Thyroid gland (tissue), 4 donors: ENCODE measurements around the gene CCDC188.

Source experiments
- POLR2A ChIP-seq, 2 donors: fragments of 450-650 bp; IDR thresholded peaks; one replicate each; pipeline ENCODE4 v1.6.1; 2017; ENCODE audit warnings: antibody characterized with exemption in 2 of 2, mild to moderate bottlenecking in 2 of 2, moderate library complexity in 1 of 2
- TF ChIP-seq, protein P1 (sequence below), 6 experiments: fragments of 200-600 bp in 3 of 6; fragments of 450-650 bp in 3 of 6; sonication (generic) in 3 of 6; IDR thresholded peaks; one replicate each; pipeline ENCODE4 v1.5.1; 2016 to 2019; ENCODE audit warnings: antibody characterized with exemption in 6 of 6, mild to moderate bottlenecking in 2 of 6, inconsistent platforms in 1 of 6, moderate library complexity in 1 of 6

DNA sequence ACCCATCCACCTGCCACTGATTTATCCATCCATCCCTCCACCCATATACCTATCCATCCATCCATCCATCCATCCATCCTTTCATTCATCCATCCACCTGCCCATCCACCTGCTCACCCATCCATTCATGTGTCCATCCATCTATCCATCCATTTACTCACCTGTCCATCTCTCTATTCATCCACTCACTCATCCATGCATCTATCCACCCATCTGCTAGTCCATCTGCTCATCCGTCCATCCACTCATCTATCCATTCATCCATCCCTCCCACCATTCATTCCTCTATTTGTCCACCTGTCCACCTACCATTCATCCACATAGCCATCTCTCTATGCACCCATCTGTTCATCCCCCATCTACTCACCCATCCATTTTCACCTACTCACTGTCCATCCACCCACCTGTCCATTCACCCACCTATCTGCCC lies 48.6 kb upstream of the CCDC188 start:
- TF ChIP-seq, protein P1, sequence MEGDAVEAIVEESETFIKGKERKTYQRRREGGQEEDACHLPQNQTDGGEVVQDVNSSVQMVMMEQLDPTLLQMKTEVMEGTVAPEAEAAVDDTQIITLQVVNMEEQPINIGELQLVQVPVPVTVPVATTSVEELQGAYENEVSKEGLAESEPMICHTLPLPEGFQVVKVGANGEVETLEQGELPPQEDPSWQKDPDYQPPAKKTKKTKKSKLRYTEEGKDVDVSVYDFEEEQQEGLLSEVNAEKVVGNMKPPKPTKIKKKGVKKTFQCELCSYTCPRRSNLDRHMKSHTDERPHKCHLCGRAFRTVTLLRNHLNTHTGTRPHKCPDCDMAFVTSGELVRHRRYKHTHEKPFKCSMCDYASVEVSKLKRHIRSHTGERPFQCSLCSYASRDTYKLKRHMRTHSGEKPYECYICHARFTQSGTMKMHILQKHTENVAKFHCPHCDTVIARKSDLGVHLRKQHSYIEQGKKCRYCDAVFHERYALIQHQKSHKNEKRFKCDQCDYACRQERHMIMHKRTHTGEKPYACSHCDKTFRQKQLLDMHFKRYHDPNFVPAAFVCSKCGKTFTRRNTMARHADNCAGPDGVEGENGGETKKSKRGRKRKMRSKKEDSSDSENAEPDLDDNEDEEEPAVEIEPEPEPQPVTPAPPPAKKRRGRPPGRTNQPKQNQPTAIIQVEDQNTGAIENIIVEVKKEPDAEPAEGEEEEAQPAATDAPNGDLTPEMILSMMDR (IDR thresholded peaks at IDR 0.05), result no peak
- no peak for TF ChIP-seq POLR2A (IDR thresholded peaks at IDR 0.05)
